Adrenal gland (tissue), 12 donors: ENCODE data around the gene TMEM141. TPM values are rescaled to one million over a fixed set of nuclear protein-coding genes. Genes with fewer than 3 reads are reported as not detected.
"Not testable (repeated sequence)": the region's sequence is repeated elsewhere in the genome, so short reads cannot be mapped to it uniquely, and the experiment has no call there.

Experiments used
- DNase-seq, 7 donors: peaks; one replicate each; pipeline ENCODE4 v3.0.0-alpha.2; 2019 to 2020
- H3K27ac ChIP-seq, 5 donors: fragments of 200-600 bp; sonication (generic) in 4 of 5; 1 replicate in 3 of 5; 2 replicates in 2 of 5; pipeline versions ENCODE4 v1.5.1 to v1.8.0; 2016 to 2020; ENCODE audit warnings: mild to moderate bottlenecking in 1 of 5
- H3K27me3 ChIP-seq: fragments of 200-600 bp; 2 replicates; pipeline ENCODE4 v1.8.0; 2021
- H3K36me3 ChIP-seq, 2 donors: fragments of 200-600 bp; replicated peaks in 1 of 2; 1 replicate in 1 of 2; 2 replicates in 1 of 2; pipeline versions ENCODE4 v1.5.1 to v1.8.0; 2018 to 2022
- H3K4me1 ChIP-seq, 2 donors: fragments of 200-600 bp; replicated peaks in 1 of 2; 1 replicate in 1 of 2; 2 replicates in 1 of 2; pipeline versions ENCODE4 v1.5.1 to v1.8.0; 2018 to 2021
- H3K4me3 ChIP-seq, 4 donors: fragments of 200-600 bp; sonication (generic) in 3 of 4; one replicate each; pipeline ENCODE4 v1.5.1; 2016 to 2018
- H3K9me3 ChIP-seq, 3 donors: fragments of 200-600 bp; sonication (generic) in 1 of 3; replicated peaks in 1 of 3; 1 replicate in 2 of 3; 2 replicates in 1 of 3; pipeline versions ENCODE4 v1.5.1 to v1.8.0; 2016 to 2021
- POLR2A ChIP-seq, 2 donors: fragments of 450-650 bp; IDR thresholded peaks; one replicate each; pipeline ENCODE4 v1.6.1; 2017; ENCODE audit warnings: antibody characterized with exemption in 2 of 2, mild to moderate bottlenecking in 2 of 2, moderate library complexity in 1 of 2
- WGBS, 4 donors: extraction: QIAGEN DNeasy Blood & Tissue Kit in 2 of 4; methylation state at CpG; one replicate each; pipeline versions ENCODE4 v1.1.5 to v1.1.7; 2013 to 2017; 5-methylcytosine and 5-hydroxymethylcytosine counted together
- intact Hi-C, 2 donors: fragments of 100-400 bp; cut with DNase I; formaldehyde crosslinking; loops; one replicate each; pipeline versions ENCODE4 v1.14.1 to v1.15.0; 2022 to 2023
- polyA plus RNA-seq, 3 donors: library from polyadenylated mRNA; stranded (reverse); fragments of 200-250 nt in 2 of 3; fragments of 350-450 nt in 1 of 3; fragmentation: Illumina TruSeq in 1 of 3; extraction: RNeasy Lipid Tissue Mini Kit (QIAGEN cat#74804) in 1 of 3; gene quantifications; one replicate each; pipeline ENCODE4 v1.2.3, GENCODE V29; 2013 to 2014
- total RNA-seq, 9 donors: library from RNA; depleted of rRNA in 4 of 9; stranded (reverse); fragments of >200 nt in 4 of 9; fragments of 120-200 nt in 1 of 9; fragmentation: NEBNext Ultra II Directional in 1 of 9; extraction: Animal tissue kit (Norgen Biotek cat#: 25700) in 1 of 9; gene quantifications; one replicate each; pipeline versions ENCODE4 v1.1.0 to v1.2.4, GENCODE V29; 2013 to 2023
- TF ChIP-seq, protein P1 (sequence below), 6 experiments: fragments of 450-650 bp in 4 of 6; fragments of 200-600 bp in 2 of 6; sonication (generic) in 1 of 6; IDR thresholded peaks; 1 replicate in 5 of 6; 2 replicates in 1 of 6; pipeline versions ENCODE4 v1.5.1 to v1.8.0; 2016 to 2021; ENCODE audit warnings: antibody characterized with exemption in 6 of 6, mild to moderate bottlenecking in 2 of 6, moderate library complexity in 1 of 6
- donor health status: healthy with polysubstance abuse.
- donor health status: Bipolar disorder and iron deficiency.
- donor health status: DM: yes; HTN: yes; CAD: no.
- donor health status: DM: no; HTN: no; CAD: no.
- donor health status: DM: no; HTN: no; CAD: no.
- donor health status: DM: yes; HTN: yes; CAD: no.

Gene TMEM141
- total and polyA plus RNA-seq, 12 donors = 31.3 to 94.8 (median 58.9) TPM

DNA sequence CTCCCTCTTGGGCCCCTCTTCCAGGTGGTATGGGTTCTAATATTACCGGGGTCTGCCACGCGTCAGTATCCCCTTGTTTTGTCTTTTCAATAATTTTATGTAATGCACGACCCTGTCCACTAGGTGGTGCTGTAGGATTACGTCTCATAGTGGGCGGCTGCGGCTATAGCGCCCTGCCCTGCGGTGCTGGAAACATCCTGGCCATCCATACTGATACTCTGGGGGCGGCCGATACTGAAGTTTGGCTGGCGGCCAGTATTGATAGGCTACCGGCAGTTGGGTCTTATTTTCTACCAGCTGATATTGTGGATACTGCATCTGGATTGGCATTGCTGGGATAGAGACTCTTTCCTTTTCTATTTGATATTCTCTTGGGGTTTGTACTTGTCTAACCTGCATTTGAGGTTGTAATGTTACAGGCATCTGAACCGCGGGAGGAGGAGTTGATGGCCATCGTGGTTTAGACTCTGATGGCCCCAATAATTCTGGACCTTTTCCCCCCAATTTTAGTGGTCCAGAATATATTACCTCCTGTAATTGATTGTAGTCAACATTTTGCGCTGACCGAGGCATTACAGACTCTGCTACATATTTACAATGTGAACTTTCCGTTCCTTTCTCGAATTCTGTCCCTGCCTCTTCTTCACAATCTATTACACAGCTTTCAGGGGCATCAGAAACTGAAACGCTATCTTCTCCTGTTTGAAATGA, 3.3 kb upstream of the TMEM141 start:
- peak; percentile 57 to 85 (median 67) for DNase-seq
- peaks cover 5 to 18% of the 10 kb centered on the region in 2 donors for H3K4me1 ChIP-seq
- H3K27ac ChIP-seq = no peak overlapping the region
- H3K36me3 ChIP-seq = peaks cover 0 to 4% of the 10 kb centered on the region in 2 donors
- 16 to 20% (median 17%) methylated on average over 21 of the region's 21 CpGs for WGBS, 4 donors
- H3K27me3 ChIP-seq = no peaks in the 10 kb centered on the region
- intact Hi-C loops = loop anchor here (5.0 to 10.0 kb wide), 3 partner anchors 244 to 447 kb away; partner anchors contain the start of genes FUT7 (in 1 of the 2) and SLC34A3 (in 1 of the 2)
- H3K9me3 ChIP-seq = no peaks in the 10 kb centered on the region
- no peak for TF ChIP-seq POLR2A (IDR thresholded peaks at IDR 0.05)
- TF ChIP-seq, protein P1, sequence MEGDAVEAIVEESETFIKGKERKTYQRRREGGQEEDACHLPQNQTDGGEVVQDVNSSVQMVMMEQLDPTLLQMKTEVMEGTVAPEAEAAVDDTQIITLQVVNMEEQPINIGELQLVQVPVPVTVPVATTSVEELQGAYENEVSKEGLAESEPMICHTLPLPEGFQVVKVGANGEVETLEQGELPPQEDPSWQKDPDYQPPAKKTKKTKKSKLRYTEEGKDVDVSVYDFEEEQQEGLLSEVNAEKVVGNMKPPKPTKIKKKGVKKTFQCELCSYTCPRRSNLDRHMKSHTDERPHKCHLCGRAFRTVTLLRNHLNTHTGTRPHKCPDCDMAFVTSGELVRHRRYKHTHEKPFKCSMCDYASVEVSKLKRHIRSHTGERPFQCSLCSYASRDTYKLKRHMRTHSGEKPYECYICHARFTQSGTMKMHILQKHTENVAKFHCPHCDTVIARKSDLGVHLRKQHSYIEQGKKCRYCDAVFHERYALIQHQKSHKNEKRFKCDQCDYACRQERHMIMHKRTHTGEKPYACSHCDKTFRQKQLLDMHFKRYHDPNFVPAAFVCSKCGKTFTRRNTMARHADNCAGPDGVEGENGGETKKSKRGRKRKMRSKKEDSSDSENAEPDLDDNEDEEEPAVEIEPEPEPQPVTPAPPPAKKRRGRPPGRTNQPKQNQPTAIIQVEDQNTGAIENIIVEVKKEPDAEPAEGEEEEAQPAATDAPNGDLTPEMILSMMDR (IDR thresholded peaks at IDR 0.05) = peak; percentile 72 to 94 (median 88)
- H3K4me3 ChIP-seq = no peak overlapping the region

DNA sequence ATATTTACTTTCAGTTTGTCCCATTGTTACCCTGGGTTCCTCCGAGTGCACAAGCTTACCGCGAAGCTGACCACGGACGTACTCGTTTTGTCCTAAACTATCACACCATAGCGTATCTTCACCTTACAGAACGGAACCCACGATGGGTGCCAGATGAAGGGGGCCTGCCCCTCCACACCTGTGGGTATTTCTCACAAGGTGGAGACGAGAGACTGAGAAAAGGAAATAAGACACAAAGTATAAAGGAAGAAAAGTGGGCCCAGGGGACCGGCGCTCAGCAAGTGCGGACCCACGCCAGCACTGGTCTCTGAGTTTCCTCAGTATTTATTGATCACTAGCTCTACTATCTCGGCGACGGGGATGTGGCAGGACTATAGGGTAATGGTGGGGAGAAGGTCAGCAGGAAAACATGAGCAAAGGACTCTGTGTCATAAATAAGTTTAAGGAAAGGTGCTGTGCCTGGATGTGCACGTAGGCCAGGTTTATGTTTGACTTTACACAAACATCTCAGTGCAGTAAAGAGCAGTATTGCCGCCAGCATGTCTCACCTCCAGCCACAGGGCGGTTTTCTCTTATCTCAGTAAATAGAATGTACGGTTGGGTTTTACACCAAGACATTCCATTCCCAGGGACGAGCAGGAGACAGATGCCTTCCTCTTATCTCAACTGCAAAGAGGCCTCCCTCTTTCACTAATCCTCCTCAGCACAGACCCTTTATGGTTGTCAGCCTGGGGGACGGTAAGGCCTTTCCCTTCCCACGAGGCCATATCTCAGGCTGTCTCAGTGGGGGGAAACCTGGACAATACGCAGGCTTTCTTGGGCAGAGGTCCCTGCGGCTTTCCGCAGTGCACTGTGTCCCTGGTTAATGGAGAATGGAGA, 2.3 kb upstream of the TMEM141 start:
- not testable (repeated sequence) for H3K27me3 ChIP-seq, H3K4me3 ChIP-seq, H3K36me3 ChIP-seq, H3K27ac ChIP-seq, H3K9me3 ChIP-seq
- 70 to 82% (median 74%) methylated on average over 25 to 27 of the region's 27 CpGs for WGBS, 4 donors
- peak in 1 of 7 donors; percentile 54 for DNase-seq
- intact Hi-C loops = loop anchor here (5.0 to 10.0 kb wide), 3 partner anchors 243 to 446 kb away; partner anchors contain the start of genes FUT7 (in 1 of the 2) and SLC34A3 (in 1 of the 2)
- H3K4me1 ChIP-seq = peaks cover 5 to 18% of the 10 kb centered on the region in 2 donors

DNA sequence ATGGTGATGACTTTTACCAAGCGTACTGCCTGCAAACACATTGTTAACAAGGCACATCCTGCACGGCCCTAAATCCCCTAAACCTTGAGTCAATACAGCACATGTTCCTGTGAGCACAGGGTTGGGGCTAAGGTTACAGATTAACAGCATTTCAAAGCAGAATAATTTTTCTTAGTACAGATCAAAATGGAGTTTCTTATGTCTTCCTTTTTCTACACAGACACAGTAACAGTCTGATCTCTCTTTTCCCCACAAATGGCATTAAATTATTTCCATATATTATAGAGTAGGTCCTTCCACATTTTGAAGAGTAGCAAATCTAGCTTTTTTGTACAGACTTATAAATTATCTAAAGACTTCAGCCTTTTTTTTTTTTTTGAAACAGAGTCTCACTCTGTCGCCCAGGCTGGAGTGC, 1.6 kb upstream of the TMEM141 start:
- Histone ChIP-seq H3K4me1 (peaks cover 5 to 18% of the 10 kb centered on the region in 2 donors), H3K27me3 (no peaks in the 10 kb centered on the region), H3K36me3 (peaks cover 0 to 5% of the 10 kb centered on the region in 2 donors), H3K9me3 (no peaks in the 10 kb centered on the region), H3K27ac (no peak overlapping the region), H3K4me3 (no peak overlapping the region)
- 63 to 79% (median 69%) methylated on average over 3 of the region's 3 CpGs for WGBS, 4 donors
- intact Hi-C loops = loop anchor here (5.0 to 10.0 kb wide), 3 partner anchors 243 to 445 kb away; partner anchors contain the start of genes FUT7 (in 1 of the 2) and SLC34A3 (in 1 of the 2)
- no peak for TF ChIP-seq POLR2A (IDR thresholded peaks at IDR 0.05)
- TF ChIP-seq, protein P1 (IDR thresholded peaks at IDR 0.05) = no peak
- DNase-seq = no peak

DNA sequence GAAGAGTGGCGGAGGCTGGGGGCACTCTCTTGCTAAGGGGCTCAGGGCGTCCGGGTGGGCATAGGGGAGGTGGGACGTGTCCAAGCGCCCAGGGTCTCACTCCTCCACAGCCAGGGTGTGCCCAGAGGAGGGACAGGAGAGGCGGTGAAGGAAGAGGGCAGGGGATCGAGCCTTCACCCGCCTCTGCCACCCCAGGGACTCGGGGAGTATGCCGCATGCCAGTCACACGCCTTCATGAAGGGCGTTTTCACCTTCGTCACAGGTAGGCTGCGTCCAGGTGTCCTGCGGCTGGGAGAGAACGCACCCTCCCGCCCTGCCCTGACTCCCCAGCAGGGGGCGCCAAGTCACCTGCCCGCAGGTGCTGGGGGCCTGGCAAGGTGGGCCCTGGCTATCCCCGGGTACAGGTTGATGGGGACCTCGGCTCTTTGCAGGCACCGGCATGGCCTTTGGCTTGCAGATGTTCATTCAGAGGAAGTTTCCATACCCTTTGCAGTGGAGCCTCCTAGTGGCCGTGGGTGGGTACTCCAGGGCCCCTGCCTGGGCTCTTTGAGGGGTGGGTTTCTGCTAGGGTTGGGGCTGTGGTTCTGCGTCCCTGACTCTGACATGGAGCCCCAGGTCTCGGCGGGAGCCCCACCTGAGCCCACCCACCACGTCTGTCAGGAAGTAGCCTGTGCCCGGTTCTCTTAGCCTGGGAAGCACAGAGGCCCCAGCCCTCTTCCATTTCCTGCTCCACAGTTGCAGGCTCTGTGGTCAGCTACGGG, 552 bp downstream of the TMEM141 start:
- Histone ChIP-seq H3K36me3 (peaks cover 0 to 5% of the 10 kb centered on the region in 2 donors), H3K27ac (peak overlapping the region in 4 of 5 donors; percentile 63 to 93 (median 82)), H3K4me3 (peak overlapping the region; percentile 16 to 89 (median 74)), H3K9me3 (no peaks in the 10 kb centered on the region), H3K4me1 (peaks cover 5 to 20% of the 10 kb centered on the region in 2 donors), H3K27me3 (no peaks in the 10 kb centered on the region)
- TF ChIP-seq POLR2A (IDR thresholded peaks at IDR 0.05) = no peak
- TF ChIP-seq, protein P1 (IDR thresholded peaks at IDR 0.05) = peak; percentile 75 to 88 (median 83)
- intact Hi-C loops = loop anchor here in 1 of 2 donors (10.0 kb wide), 1 partner anchor 53 kb away; the partner anchor contains the start of genes AJM1 and PHPT1
- peak; percentile 53 to 82 (median 57) for DNase-seq
- 0 to 27% (median 3%) methylated on average over 6 to 29 of the region's 29 CpGs for WGBS, 4 donors
